AML-193 (cell line): ENCODE results near the gene HHATL.

Source experiments
- DNase-seq, 2 experiments: peaks; one replicate each; lab custom pipeline; 2025; lab: John Stamatoyannopoulos, UW

The HHATL gene

DNA sequence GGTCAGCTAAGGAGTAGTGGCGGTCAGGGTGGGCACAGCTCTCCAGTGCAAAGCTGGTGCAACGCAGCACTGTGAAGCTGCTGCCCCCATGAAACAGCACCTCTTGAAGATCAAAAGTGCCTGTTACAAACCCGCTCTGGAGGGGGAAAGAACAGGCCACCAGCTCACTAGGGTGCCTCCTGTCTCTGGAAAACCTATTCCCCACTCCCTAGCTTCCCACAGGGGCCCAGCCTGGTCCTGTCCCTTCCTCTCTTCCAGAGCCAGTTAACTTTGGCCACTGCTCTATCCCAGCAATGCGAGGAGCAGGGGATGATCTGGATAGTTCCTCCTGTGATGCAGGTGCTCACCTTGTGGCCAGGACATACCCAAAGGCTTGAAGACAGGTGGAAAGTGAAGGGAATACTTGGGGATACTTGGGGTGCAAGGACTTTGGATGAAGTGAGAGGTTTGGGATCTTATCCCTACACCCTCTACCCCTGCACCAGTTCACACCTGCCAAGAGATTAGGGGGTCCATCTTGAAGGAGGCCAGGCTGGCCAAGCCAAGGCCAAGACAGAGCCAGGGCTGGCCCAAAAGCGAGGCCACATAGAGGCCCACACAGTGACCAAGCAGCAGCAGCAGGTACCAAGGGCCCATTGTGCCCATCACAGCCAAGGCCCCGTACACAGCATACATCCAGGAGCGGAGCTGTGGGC, 4.2 kb downstream of the HHATL start:
- no peak for DNase-seq

DNA sequence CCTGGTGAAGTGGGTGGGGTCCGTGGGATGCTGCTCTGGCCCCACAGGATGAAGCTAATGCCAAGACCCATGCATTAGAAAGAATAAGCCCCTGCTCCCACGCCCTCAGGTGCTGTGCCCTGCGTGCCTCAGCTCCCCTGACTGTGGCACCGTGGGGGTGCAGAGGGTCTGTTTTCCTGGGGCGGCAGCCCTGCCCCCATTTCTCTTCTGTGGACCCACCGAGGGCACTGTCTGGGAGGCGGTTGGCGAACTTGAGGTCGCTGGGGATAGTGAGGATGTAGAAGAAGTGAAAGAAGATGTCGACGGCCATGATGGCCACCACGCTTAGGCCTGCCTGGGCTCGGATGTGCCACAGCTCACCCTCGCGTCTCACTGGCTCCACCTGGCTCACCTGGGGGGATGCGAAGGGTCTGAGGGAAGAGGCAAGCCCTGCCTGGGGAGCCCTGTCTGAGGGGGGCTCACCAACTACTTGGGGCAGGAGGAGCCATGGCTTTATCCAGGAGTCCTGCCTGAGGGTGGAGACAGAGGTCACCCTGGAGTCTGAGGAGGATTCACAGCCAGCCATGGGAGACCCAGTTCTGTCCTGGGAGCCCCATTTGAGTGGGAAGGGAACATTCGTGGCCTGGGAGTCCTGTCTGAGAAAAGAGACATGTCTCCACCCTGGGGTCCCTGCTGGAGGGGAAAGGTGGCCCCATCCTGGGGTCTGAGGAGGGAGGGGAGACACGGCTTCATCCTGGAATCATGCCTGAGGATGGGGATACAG, 5.1 kb downstream of the HHATL start:
- DNase-seq = no peak

DNA sequence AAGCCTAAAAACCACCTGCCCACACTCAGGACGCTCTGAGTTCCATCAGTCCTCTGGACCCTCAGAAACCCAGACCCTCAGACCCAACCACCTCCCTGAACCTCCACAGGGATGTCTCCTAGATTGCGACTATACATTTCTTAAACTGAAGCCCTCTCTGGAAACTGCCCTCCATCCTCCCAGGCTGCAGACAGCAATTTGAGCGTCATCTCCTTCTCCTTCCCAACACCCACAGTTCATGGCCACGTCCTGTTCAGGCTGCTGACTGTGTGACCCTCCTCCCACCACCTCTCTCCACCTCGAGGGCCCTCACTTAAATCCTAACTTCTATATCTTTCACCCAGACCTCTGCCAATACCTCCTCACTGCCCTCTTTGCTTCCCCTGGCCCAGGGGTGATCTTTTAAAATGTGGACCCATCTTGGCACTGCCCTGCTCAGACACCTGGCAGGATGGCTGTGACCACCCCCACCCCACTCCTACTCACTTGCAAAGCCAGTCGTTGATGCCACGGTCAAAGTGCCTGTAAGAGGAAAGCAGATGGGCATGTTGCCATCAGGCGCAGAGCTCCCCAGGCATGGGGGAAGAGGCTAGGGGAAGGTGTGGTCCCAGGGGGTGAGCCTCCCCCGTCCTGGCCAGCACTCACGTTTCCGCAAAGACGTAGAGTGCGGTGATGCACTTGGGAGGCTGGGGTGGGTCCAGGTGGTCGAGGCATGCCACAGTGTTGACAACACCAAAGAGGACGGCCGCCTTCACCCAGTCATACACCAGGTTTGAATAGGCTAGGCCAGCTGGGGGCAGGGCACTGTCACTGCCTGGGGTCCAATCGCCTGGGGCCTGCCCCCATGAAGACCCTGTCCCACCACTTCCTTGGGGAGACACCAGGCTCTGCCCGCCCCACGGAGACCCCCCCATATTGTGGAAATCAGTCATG, 6.0 kb downstream of the HHATL start:
- no peak for DNase-seq

- no peak for DNase-seq
Observed at GRCh38 chr3:42694366-42694765, 8.2 kb downstream of the HHATL start.

GRCh38 chr3:42693530-42693930, 9.1 kb downstream of the HHATL start:
- DNase-seq = no peak

- no peak for DNase-seq
Observed at GRCh38 chr3:42692667-42693529, 9.7 kb downstream of the HHATL start.

- no peak for DNase-seq
Observed at GRCh38 chr3:42691816-42692666, 10.6 kb downstream of the HHATL start.

DNA sequence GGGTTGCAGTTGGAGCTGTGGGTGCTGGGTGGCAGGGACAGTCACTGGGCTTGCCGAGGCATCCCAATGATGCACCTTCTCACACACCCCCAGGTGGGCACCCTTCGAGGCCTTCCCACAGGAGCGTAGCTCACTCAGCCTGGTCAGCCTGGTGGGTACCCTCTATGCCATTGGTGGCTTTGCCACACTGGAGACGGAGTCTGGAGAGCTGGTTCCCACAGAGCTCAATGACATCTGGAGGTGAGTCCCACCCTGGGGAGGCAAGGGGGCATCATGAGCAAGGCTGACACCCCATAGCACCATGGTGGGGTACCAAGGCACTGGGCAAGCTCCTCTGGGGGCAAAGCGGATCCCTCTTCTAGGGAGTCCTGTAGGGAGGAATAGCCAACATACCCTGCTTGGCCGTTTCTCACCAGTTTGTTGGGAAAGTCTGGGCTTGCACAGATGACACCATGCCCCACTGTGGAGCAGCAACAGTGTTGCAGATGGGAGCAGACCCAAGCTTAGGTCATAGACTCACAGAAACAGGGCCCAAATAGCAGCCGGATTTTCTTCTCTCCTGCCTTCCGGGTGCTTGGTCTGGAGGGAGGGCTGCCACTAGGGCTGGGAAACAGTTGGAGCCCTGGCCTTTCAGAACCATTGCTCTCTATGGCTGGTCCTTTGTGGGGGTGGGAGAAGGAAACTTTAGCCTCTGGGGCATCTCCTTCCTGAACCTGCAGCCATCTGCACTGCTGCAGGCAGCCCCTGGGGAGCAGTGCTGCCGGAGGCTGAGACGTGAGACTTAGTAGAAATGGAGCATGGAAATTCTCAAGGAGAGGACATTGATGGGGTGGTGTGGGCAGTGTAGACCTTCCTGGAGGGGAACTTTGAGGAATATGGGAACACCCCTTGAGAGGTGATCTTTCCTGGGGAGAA, 11.6 kb downstream of the HHATL start:
- DNase-seq = no peak

- no peak for DNase-seq
Observed at GRCh38 chr3:42690191-42690590, 12.4 kb downstream of the HHATL start.

DNA sequence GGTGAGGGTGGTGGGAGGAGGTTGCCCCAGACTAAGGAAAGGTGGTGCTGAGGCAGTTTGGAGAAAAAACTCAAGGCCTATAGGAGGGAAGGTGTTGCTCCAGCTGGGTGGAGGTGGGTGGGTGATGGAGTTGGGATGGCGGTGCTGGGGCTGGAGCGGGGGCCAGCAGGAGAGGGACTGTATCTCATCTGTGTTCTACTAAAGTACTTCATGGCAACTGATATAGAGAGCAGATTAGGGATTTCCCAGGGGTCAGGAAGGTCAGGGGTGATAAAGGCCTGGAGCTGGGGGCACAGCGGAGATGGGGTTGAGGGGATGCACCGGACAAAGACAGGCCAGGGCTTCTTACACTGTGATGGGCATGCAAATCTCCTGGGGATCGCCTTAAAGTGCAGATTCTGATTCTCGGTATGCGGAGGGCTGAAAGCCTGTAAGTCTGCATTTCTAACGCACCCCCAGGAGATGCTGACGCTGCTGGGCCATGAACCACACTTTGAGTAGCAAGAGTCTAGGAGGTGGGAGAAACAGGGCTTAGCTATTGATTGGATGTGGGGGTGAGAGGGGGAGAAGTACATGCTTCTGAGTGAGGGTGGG, 13.1 kb downstream of the HHATL start:
- DNase-seq = no peak

GRCh38 chr3:42688487-42689420, 13.8 kb downstream of the HHATL start:
- no peak for DNase-seq

GRCh38 chr3:42688016-42688415, 14.6 kb downstream of the HHATL start:
- DNase-seq = no peak

DNA sequence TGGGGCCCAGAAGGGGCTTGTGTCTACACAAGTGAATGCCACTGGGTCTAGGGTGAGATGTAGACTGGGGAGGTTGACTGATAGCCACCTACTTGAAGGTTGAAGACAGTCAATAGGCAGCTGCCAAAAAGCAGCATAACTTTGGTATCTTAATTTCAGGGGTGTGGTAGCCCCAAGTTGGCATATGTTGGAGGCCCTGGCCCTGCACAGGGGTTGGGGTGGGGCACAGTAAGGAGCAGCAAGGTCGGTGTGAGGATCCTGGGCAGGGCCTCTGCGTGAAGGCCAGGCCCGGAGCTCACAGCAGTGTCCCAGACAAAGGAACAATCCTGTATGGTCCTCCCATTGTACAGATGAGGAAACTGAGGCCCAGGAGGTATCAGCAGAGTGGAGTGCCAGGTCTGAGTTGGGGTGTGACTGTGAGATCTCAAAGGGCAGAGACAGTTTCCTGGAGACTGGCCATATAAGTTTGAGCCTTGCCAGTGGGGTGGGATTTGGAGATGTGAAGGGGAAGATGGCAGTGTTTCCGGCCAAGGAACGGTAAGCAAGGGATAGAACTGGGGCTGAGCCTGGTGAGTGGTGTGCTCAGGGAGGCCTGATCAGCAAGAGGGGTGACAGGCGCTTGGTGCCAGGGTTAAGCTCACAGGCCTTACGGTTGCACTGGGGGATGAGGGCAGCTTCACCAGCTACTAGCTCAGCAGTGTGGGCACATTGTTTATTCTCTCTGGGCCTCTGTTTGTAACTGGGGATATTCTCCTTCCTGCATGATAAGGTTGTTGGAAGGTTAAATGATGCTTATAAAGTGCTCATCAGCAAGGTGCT, 15.6 kb downstream of the HHATL start:
- no peak for DNase-seq

GRCh38 chr3:42685891-42686820, 16.4 kb downstream of the HHATL start:
- no peak for DNase-seq

GRCh38 chr3:42685363-42685881, 17.2 kb downstream of the HHATL start, which contains the start of gene KLHL40:
TSS of gene KLHL40 (plus strand) at chr3:42685537. CDS start at chr3:42685619, 82 bp downstream.
- DNase-seq = no peak
